ENCODE measurements around the gene TSBP1.
"Not testable (repeated sequence)": the region's sequence is repeated elsewhere in the genome, so short reads cannot be mapped to it uniquely, and the experiment has no call there.

Gene TSBP1

GRCh38 chr6:32271429-32271828, 100.3 kb downstream of the TSBP1 start:
- peak; percentile 20 for DNase-seq

- not testable (repeated sequence) for DNase-seq
Observed at GRCh38 chr6:32268459-32268858, 103.2 kb downstream of the TSBP1 start.

GRCh38 chr6:32267035-32267434, 104.7 kb downstream of the TSBP1 start:
- no peak for DNase-seq

- not testable (repeated sequence) for DNase-seq
Observed at GRCh38 chr6:32257262-32257661, 114.4 kb downstream of the TSBP1 start.

- peak; percentile 70 for DNase-seq
Observed at GRCh38 chr6:32255199-32256153, 116.2 kb downstream of the TSBP1 start.

- DNase-seq, result no peak
Observed at GRCh38 chr6:32254761-32255198, 116.9 kb downstream of the TSBP1 start.

GRCh38 chr6:32252331-32253009, 119.2 kb downstream of the TSBP1 start:
- DNase-seq, result no peak

- no peak for DNase-seq
Observed at GRCh38 chr6:32249262-32249661, 122.4 kb downstream of the TSBP1 start.

- no peak for DNase-seq
Observed at GRCh38 chr6:32247401-32247800, 124.3 kb downstream of the TSBP1 start.

GRCh38 chr6:32244946-32245398, 126.7 kb downstream of the TSBP1 start:
- DNase-seq, result peak; percentile 78

GRCh38 chr6:32244270-32244669, 127.4 kb downstream of the TSBP1 start:
- DNase-seq, result no peak

Data from CD4-positive, alpha-beta T cell treated with Interleukin-10 for 1 hour (primary cell).